A549 (cell line): ENCODE results near the gene MECR. TPM values are rescaled to one million over a fixed set of nuclear protein-coding genes. Genes with fewer than 3 reads are reported as not detected.

Source experiments
- ATAC-seq, 2 experiments: fragments of 200-7000 bp in 1 of 2; fragments of >200 bp in 1 of 2; cut with Nextera tagmentation in 1 of 2; cut with Tn5 transposase in 1 of 2; 3 replicates each; pipeline versions ENCODE4 v1.8.0 to v1.9.1; 2018 to 2020; ENCODE audit warnings: mild to moderate bottlenecking in 1 of 2, moderate library complexity in 1 of 2
- CTCF ChIA-PET: fragments of 300-600 bp; sonication (Branson Sonifier 250); formaldehyde crosslinking; extraction: SDS; loops from one replicate; lab custom pipeline; 2021; ENCODE audit warnings: antibody characterized with exemption, inconsistent platforms; lab: Yijun Ruan, JAX
- POLR2A ChIA-PET: fragments of 350-600 bp; formaldehyde crosslinking; extraction: SDS; loops from one replicate; lab custom pipeline; 2021; ENCODE audit warnings: antibody characterized with exemption, inconsistent platforms; lab: Yijun Ruan, JAX
- DNase-seq, 2 experiments: peaks; one replicate each; pipeline versions ENCODE4 v3.0.0 to v3.0.0-alpha.2; 2011 to 2016; ENCODE audit warnings: low read depth in 1 of 2, low spot score in 1 of 2
- FAIRE-seq: peaks from 2 replicates; lab custom pipeline; 2011; peaks lifted over from hg19 to GRCh38; lab: Jason Lieb, UNC
- H3K27ac ChIP-seq, 2 experiments: fragments of >200 bp; sonication (Bioruptor Twin); formaldehyde crosslinking; 3 replicates each; pipeline ENCODE4 v1.5.1; 2016 to 2017
- H3K4me1 ChIP-seq: fragments of >200 bp; sonication (Bioruptor Twin); formaldehyde crosslinking; 3 replicates; pipeline ENCODE4 v1.6.1; 2016
- H3K4me2 ChIP-seq: fragments of >200 bp; sonication (Bioruptor Twin); formaldehyde crosslinking; 3 replicates; pipeline ENCODE4 v1.6.1; 2016
- H3K4me3 ChIP-seq: fragments of >200 bp; sonication (Bioruptor Twin); formaldehyde crosslinking; 3 replicates; pipeline ENCODE4 v1.5.1; 2016
- H3K9me3 ChIP-seq: fragments of >200 bp; sonication (Bioruptor Twin); formaldehyde crosslinking; 3 replicates; pipeline ENCODE4 v1.6.1; 2016
- ATOH8 ChIP-seq: fragments of 250-450 bp; sonication (Bioruptor Pico); IDR thresholded peaks from 2 replicates; pipeline ENCODE4 v1.5.0; 2020; ENCODE audit warnings: low read depth, mild to moderate bottlenecking, moderate library complexity
- CBX2 ChIP-seq: fragments of 200-600 bp; sonication (generic); IDR thresholded peaks from 2 replicates; pipeline ENCODE4 v1.6.1; 2016; ENCODE audit warnings: low read depth, mild to moderate bottlenecking, borderline replicate concordance
- CBX8 ChIP-seq: fragments of 200-600 bp; sonication (generic); IDR thresholded peaks from 2 replicates; pipeline ENCODE4 v1.6.1; 2016
- CHD2 ChIP-seq: fragments of 150-350 bp; IDR thresholded peaks from 2 replicates; pipeline ENCODE4 v1.6.1; 2014; ENCODE audit warnings: low read length; ENCODE audit not compliant: partially characterized antibody
- EHMT2 ChIP-seq: fragments of 200-600 bp; sonication (generic); IDR thresholded peaks from 2 replicates; pipeline ENCODE4 v1.6.1; 2016; ENCODE audit warnings: antibody characterized with exemption, low read depth, mild to moderate bottlenecking, moderate library complexity
- FOSB ChIP-seq: fragments of 250-450 bp; sonication (Bioruptor Pico); IDR thresholded peaks from 2 replicates; pipeline ENCODE4 v1.5.0; 2020; ENCODE audit warnings: mild to moderate bottlenecking, moderate library complexity
- FOSL2 ChIP-seq, 2 experiments: fragments of 450-650 bp in 1 of 2; fragments of >200 bp in 1 of 2; sonication (Bioruptor Twin) in 1 of 2; formaldehyde crosslinking; IDR thresholded peaks; 2 replicates each; pipeline versions ENCODE4 v1.5.0 to v1.6.1; 2016 to 2020; ENCODE audit warnings: mild to moderate bottlenecking in 1 of 2, moderate library complexity in 1 of 2
- FOXS1 ChIP-seq: fragments of 250-450 bp; sonication (Bioruptor Pico); IDR thresholded peaks from 2 replicates; pipeline ENCODE4 v1.5.0; 2020; ENCODE audit warnings: mild to moderate bottlenecking, moderate library complexity
- GATA3 ChIP-seq: IDR thresholded peaks from 2 replicates; pipeline ENCODE4 v1.6.1; 2012; ENCODE audit warnings: borderline replicate concordance
- HDAC2 ChIP-seq: fragments of 200-600 bp; sonication (generic); IDR thresholded peaks from 2 replicates; pipeline ENCODE4 v1.6.1; 2016
- HMGXB4 ChIP-seq: fragments of 250-450 bp; sonication (Bioruptor Pico); IDR thresholded peaks from 2 replicates; pipeline ENCODE4 v1.5.0; 2021; ENCODE audit warnings: mild to moderate bottlenecking, moderate library complexity, borderline replicate concordance
- MAFK ChIP-seq: fragments of 450-650 bp; IDR thresholded peaks from 2 replicates; pipeline ENCODE4 v1.6.1; 2014; ENCODE audit not compliant: partially characterized antibody
- NFE2L2 ChIP-seq: fragments of 150-350 bp; conservative IDR thresholded peaks from 2 replicates; pipeline ENCODE4 v1.6.1; 2014; ENCODE audit warnings: low read length
- NPAS2 ChIP-seq: fragments of 250-450 bp; sonication (Bioruptor Pico); IDR thresholded peaks from 2 replicates; pipeline ENCODE4 v1.8.0; 2022; ENCODE audit warnings: mild to moderate bottlenecking, moderate library complexity, borderline replicate concordance
- NR3C1 ChIP-seq: fragments of >200 bp; sonication (Bioruptor Twin); formaldehyde crosslinking; IDR thresholded peaks from 3 replicates; pipeline ENCODE4 v1.6.1; 2017
- PHF8 ChIP-seq: fragments of 200-600 bp; sonication (generic); IDR thresholded peaks from 2 replicates; pipeline ENCODE4 v1.6.1; 2016; ENCODE audit warnings: low read depth, mild to moderate bottlenecking, antibody characterized with exemption, moderate library complexity, borderline replicate concordance
- POLR2AphosphoS2 ChIP-seq: conservative IDR thresholded peaks from 2 replicates; pipeline ENCODE4 v1.6.1; 2012; ENCODE audit warnings: low read length, improper control_type of control experiment, inconsistent platforms
- RFX5 ChIP-seq: fragments of 450-650 bp; IDR thresholded peaks from 2 replicates; pipeline ENCODE4 v1.7.1; 2014; ENCODE audit warnings: antibody characterized with exemption, mild to moderate bottlenecking, moderate library complexity
- RNF2 ChIP-seq: fragments of 200-600 bp; sonication (generic); IDR thresholded peaks from 2 replicates; pipeline ENCODE4 v1.6.1; 2016; ENCODE audit warnings: low read depth, mild to moderate bottlenecking, antibody characterized with exemption, moderate library complexity, borderline replicate concordance
- TFCP2L1 ChIP-seq: fragments of 250-450 bp; sonication (Bioruptor Pico); IDR thresholded peaks from 2 replicates; pipeline ENCODE4 v1.5.0; 2021; ENCODE audit warnings: mild to moderate bottlenecking
- ZFP36 ChIP-seq: fragments of 450-650 bp; IDR thresholded peaks from 2 replicates; pipeline ENCODE4 v1.6.1; 2014; ENCODE audit warnings: borderline replicate concordance; ENCODE audit not compliant: partially characterized antibody
- WGBS: methylation state at CpG from one replicate; pipeline ENCODE4 v1.1.6; 2017; ENCODE audit errors: missing lambda C conversion rate; 5-methylcytosine and 5-hydroxymethylcytosine counted together
- polyA plus RNA-seq, 4 experiments: library from polyadenylated mRNA; depleted of rRNA in 3 of 4; stranded (reverse); fragments of >200 nt; fragmentation: RNase III in 1 of 4; extraction: RNeasy Plus Mini Kit Qiagen cat#74134 plus additional on column Dnase treatment in 1 of 4; gene quantifications; 2 replicates in 3 of 4; 3 replicates in 1 of 4; pipeline ENCODE4 v1.2.3, GENCODE V29; 2011 to 2017
- TF ChIP-seq, protein P1 (sequence below): fragments of 200-600 bp; sonication (generic); IDR thresholded peaks from 2 replicates; pipeline ENCODE4 v1.6.1; 2016; ENCODE audit warnings: antibody characterized with exemption, mild to moderate bottlenecking, moderate library complexity

MECR gene
- polyA plus RNA-seq, 2 of the 4 experiments (the other 2 are of a cell fraction): 14.2 to 21.4 TPM

DNA sequence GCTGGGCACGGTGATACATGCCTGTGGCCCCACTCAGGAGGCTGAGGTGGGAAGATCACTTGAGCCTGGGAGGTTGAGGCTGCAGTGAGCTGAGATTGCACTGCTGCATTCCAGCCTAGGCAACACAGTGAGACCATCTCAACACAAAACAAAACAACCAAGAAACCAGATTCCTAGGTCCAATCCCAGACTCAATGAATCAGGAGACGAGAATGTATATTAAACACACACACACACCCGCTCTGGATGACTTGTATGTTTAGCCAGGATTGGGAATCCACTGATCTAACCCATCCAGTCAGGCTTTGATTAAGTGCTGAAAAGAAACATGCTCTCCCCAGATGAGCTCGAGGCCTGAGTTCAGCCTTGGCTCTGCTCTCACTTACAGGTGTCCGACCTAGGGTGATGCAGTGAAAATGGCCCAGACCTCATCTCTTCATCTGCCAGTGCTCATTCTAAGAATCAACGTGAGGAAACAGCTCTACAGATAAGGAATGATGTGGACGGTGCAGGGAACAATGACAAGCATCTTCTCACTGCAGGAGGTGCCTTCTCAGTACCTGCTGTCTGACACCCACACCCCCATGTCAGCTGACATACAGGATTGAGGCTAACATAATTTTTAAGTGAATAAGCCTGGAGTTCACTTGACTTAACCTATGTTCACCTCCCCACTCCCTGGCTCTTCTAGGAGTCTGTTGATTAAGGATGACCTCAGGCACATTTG, 33.7 kb downstream of the MECR start:
- 64% methylated on average over 6 of the region's 7 CpGs for WGBS
- ATAC-seq: peak; percentile 21 to 45; a peak in 3 of 6 replicates
- Histone ChIP-seq H3K4me2 (no peak overlapping the region), H3K4me1 (peaks cover 6% of the 10 kb centered on the region; the same call in 1 of the 3 replicates), H3K9me3 (no peaks in the 10 kb centered on the region), H3K4me3 (no peak overlapping the region)
- peak in 1 of 2 experiments; percentile 17 for DNase-seq
- CTCF ChIA-PET: interaction anchor here (1.0 to 4.5 kb wide), 10 partner anchors 11 to 320 kb away, joined by 3 to 23 read pairs (median 5); partner anchors contain the start of gene SRSF4
- POLR2A ChIA-PET: interaction anchor here (0.8 to 1.1 kb wide), 2 partner anchors 15 to 16 kb away, joined by 3 to 4 read pairs; partner anchors contain the start of gene SRSF4
- no peak for FAIRE-seq
- TF ChIP-seq CBX8 (no peak), CBX2 (no peak), ATOH8 (CRISPR knock-in tag) (no peak), EHMT2 (no peak), GATA3 (no peak), RNF2 (no peak), MAFK (no peak), POLR2AphosphoS2 (no peak), ZFP36 (no peak), FOXS1 (CRISPR knock-in tag) (no peak), CHD2 (no peak), HDAC2 (no peak), RFX5 (no peak), FOSB (CRISPR knock-in tag) (no peak), NFE2L2 (no peak), NR3C1 (no peak), PHF8 (no peak), TFCP2L1 (CRISPR knock-in tag) (no peak), FOSL2 (IDR thresholded peaks at IDR 0.05) (no peak), FOSL2 (CRISPR knock-in tag; IDR thresholded peaks at IDR 0.05) (no peak)
- TF ChIP-seq, protein P1, sequence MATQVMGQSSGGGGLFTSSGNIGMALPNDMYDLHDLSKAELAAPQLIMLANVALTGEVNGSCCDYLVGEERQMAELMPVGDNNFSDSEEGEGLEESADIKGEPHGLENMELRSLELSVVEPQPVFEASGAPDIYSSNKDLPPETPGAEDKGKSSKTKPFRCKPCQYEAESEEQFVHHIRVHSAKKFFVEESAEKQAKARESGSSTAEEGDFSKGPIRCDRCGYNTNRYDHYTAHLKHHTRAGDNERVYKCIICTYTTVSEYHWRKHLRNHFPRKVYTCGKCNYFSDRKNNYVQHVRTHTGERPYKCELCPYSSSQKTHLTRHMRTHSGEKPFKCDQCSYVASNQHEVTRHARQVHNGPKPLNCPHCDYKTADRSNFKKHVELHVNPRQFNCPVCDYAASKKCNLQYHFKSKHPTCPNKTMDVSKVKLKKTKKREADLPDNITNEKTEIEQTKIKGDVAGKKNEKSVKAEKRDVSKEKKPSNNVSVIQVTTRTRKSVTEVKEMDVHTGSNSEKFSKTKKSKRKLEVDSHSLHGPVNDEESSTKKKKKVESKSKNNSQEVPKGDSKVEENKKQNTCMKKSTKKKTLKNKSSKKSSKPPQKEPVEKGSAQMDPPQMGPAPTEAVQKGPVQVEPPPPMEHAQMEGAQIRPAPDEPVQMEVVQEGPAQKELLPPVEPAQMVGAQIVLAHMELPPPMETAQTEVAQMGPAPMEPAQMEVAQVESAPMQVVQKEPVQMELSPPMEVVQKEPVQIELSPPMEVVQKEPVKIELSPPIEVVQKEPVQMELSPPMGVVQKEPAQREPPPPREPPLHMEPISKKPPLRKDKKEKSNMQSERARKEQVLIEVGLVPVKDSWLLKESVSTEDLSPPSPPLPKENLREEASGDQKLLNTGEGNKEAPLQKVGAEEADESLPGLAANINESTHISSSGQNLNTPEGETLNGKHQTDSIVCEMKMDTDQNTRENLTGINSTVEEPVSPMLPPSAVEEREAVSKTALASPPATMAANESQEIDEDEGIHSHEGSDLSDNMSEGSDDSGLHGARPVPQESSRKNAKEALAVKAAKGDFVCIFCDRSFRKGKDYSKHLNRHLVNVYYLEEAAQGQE: no peak
- TF ChIP-seq, all 56 proteins: peak for 0
- H3K27ac ChIP-seq: no peak overlapping the region

GRCh38 chr1:29195881-29196291, 34.8 kb downstream of the MECR start:
- H3K4me3 ChIP-seq: no peak overlapping the region
- H3K27ac ChIP-seq: no peak overlapping the region
- TF ChIP-seq NFE2L2 (no peak), MAFK (no peak), HMGXB4 (CRISPR knock-in tag) (no peak), NPAS2 (CRISPR knock-in tag) (no peak)
- no peak for ATAC-seq
- no peak for DNase-seq
- no peak for FAIRE-seq
- H3K4me2 ChIP-seq: no peak overlapping the region
- 92% methylated on average over 4 of the region's 8 CpGs for WGBS
- peaks cover 6% of the 10 kb centered on the region; the same call in 1 of the 3 replicates for H3K4me1 ChIP-seq
- ChIA-PET CTCF (interaction anchor here (1.4 to 4.5 kb wide), 4 partner anchors 14 to 319 kb away, joined by 4 to 23 read pairs (median 8); partner anchors contain the start of gene SRSF4), POLR2A (interaction anchor here (1.1 kb wide), 1 partner anchor 14 kb away, joined by 3 read pairs; the partner anchor contains the start of gene SRSF4)
- H3K9me3 ChIP-seq: no peaks in the 10 kb centered on the region
